ENCODE data around the gene ICAM1.

The ICAM1 gene

DNA sequence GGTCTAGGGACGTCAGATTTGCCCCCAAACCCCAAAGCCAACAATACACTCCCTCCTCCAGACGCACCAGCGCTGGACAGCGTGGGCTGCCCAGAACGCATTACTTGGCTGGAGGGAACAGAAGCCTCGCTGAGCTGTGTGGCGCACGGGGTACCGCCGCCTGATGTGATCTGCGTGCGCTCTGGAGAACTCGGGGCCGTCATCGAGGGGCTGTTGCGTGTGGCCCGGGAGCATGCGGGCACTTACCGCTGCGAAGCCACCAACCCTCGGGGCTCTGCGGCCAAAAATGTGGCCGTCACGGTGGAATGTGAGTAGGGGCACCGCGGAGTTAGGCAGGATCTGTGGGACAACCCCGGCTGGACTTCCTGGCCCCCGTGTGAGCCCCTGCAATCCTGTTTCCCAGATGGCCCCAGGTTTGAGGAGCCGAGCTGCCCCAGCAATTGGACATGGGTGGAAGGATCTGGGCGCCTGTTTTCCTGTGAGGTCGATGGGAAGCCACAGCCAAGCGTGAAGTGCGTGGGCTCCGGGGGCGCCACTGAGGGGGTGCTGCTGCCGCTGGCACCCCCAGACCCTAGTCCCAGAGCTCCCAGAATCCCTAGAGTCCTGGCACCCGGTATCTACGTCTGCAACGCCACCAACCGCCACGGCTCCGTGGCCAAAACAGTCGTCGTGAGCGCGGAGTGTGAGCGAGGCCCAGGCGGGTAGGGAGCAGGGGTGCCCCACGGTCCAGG is 22.9 kb downstream of the ICAM1 start:
- DNase-seq (ENCODE audit: low read depth): no peak

DNA sequence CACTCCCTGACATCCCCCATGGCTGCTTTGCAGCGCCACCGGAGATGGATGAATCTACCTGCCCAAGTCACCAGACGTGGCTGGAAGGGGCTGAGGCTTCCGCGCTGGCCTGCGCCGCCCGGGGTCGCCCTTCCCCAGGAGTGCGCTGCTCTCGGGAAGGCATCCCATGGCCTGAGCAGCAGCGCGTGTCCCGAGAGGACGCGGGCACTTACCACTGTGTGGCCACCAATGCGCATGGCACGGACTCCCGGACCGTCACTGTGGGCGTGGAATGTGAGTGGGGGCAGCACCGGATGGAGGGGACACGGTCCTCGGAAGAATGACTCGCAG is 23.4 kb downstream of the ICAM1 start:
- DNase-seq (ENCODE audit: low read depth): no peak

DNA sequence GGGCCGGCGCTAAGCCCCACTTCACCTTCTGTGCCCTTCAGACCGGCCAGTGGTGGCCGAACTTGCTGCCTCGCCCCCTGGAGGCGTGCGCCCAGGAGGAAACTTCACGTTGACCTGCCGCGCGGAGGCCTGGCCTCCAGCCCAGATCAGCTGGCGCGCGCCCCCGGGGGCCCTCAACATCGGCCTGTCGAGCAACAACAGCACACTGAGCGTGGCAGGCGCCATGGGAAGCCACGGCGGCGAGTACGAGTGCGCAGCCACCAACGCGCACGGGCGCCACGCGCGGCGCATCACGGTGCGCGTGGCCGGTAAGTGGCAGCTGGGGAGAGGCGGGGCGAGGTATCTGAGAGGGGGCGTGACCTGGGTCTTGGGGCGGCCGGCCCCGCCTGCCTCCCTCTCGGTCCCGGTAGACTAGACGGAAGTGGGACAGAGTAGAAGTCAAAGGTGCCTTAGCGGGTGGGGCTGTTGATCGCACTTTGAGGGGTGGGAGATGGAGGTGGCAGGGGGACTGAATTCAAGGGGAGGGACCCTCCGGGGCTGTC is 24.5 kb downstream of the ICAM1 start:
- DNase-seq (ENCODE audit: low read depth): no peak

DNA sequence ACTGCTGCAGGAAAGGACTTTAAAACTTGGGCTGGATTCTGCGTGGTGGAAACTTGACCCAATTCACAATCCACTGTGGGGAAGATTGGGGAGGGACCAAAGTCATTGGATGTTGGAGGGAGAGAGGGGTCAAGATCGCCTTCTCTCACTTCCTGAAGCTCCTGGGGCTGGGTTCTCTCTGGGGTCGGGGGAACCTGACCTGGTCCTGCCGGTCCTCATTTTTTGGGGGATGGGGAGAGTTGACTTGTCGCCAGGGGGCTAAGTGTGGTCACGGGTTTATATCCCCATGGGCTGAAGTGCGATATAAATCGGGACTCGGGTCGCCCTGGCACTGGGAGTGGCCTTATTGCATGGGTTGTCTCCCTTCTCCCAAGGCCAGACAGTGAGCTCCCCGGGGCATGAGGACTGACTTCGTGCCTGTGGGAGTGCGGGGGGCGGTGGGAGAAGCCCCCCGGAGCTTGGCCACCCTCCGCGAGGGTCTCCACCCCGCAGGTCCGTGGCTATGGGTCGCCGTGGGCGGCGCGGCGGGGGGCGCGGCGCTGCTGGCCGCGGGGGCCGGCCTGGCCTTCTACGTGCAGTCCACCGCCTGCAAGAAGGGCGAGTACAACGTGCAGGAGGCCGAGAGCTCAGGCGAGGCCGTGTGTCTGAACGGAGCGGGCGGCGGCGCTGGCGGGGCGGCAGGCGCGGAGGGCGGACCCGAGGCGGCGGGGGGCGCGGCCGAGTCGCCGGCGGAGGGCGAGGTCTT is 25.1 kb downstream of the ICAM1 start:
- DNase-seq (ENCODE audit: low read depth): no peak

DNA sequence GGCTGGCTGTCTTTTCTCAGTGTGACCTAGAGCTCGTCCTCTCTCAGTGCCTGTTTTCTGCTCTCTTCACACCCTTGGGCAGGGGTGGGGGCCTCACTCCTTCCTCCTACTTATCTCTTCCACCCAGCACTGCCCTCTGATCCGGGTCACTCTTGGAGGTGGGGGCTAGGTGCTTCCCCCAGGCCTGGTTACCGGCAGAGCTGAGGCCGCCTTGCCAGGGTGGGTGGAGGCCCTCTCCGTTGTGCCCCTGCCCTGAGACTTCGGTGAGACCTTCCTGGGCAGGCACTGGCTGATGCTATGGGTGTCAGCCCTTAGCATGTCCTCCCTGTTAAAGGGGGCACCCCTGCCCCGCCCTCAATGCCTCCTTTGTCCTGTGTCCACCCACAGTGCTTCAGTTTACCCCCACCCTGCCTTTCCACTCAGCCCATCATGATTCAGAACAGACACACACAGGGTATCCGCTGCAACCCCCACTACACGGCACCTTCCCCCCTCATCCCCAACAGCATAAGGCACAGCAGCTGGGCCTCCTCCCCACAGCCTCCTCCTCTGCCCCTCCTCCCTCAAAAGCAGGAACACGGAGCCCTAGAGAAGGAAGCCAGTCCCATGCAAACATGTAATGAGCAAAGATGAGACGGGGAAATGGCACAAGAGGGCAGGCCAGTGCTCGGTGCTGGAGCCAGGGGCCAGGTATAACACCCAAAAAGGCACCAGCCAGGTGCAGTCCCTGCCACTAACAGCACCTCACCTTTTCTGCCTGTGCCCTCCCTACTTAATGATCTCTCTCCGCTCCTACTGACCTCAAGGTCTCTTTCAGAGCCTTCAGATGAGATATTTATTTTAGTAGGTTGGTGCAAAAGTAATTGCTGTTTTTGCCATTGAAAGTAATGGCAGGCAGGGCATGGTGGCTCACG is 28.9 kb downstream of the ICAM1 start:
- DNase-seq (ENCODE audit: low read depth): no peak

DNA sequence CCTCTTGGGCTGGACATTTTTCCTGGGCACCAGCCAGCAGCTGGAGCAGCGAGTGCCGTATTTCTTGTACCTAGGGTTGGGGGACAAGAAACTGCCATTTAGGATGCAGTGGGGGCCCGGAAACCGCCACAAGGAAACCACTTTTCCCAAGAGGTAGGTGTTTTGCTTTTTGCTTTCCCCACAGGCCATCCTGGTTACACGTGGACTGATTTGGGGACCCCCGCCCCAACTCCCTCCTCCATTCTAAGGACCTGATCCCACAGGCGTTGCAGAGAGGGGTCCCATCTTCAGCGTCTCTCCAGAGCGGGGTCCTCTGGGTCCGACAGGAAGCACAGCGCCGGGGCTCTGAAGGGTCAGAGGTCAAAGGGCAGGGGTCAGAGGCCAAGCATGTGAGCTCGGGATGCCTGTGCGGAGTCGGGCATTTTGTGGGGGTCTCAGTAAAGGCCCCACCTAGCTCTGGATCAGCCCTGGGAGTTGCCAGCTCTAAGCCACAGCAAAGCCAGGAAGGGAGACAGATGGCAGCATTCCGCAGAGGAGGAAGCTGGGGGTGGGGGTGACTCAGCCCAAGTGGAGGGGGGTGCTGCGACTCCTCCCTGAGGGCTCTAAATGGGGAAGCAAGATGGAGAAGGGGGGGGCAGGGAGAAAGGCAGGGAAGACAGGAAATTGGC is 34.4 kb downstream of the ICAM1 start:
- DNase-seq (ENCODE audit: low read depth): no peak

DNA sequence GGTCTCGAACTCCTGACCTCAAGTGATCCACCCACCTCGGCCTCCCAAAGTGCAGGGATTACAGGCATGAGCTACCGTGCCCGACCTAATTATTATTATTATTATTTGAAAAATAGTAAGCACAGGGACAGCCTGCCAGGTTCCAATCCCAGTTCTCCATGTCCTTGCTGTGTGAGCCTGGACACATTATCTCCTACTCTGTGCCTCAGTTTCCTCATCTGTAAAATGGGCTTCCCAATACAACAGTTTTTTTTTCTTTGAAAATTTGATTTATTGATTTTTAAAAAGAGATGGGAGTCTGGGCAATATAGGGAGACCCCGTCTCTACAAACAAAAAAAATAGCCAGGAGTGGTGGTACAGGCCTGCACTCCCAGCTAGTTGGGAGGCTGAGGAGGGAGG is 35.4 kb downstream of the ICAM1 start:
- no peak for DNase-seq (ENCODE audit: low read depth)

DNA sequence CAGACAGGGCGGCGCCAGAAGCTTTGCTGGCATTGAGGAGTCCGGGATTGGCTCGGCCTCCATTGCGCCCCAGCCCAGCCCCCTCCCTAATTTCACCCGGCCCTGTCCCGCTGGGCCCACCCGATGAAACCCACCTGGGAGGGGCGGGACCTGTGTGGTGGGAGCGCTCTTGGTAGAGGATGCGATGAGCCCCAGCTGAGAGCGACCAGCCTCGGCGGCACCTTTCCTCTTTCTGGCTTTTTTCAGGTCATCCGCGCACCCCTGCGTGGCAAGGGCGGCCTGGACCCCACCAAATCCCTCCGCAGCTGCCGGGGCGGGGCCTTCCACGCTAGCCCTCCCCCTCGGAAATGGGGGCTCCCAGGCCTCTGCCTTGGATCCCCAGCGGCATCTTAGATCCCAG is 38.5 kb downstream of the ICAM1 start, which contains the start of gene ZGLP1:
Gene ZGLP1 (minus strand): TSS at position 393 of the 400 bp plus-strand sequence.
- DNase-seq (ENCODE audit: low read depth): no peak

DNA sequence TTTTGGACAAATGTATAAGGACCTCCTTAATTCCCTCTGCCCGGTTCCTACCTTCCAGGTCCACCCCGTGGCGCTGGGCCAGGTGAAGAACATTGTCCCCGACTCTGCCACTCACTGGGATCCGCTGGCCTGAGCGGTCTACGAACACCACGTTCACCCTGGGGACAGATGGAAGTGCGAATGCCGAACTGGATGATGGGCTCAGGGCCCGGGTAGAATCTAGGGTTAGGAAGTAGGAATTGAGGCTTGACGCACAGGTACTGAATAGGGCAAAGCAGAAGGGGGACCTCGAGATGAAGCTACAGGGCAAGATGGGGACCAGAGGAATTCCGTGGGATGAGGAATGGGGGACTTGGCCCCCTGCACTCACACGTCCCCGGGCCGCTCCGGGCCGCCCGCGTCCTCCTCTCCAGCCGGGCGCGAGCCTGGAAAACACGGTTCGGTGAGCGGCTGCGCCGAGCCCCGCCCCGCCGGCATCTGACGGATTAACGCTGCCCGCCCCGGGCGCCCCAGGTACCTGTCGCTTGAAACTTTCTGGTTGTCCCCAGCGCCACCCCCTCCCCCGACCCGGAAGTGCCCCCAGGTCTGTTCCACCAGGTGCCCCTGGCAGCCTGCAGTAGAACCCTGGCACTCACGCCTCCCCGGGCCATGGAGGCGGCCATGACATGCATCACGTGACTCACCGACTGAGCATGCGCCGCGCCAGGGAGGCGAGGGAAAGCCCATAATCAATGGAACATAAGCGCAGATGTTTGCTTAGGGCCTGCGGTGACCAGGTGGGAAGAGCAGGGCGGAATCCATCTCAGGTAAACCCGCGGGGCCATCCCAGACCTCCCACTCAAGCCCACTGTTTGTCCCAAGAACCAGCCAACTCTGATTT is 44.7 kb downstream of the ICAM1 start, which contains the start of gene FDX2:
Gene FDX2 (minus strand): TSS at position 681 of the 880 bp plus-strand sequence. CDS start 19 bp downstream, at position 662.
- DNase-seq (ENCODE audit: low read depth): no peak

DNA sequence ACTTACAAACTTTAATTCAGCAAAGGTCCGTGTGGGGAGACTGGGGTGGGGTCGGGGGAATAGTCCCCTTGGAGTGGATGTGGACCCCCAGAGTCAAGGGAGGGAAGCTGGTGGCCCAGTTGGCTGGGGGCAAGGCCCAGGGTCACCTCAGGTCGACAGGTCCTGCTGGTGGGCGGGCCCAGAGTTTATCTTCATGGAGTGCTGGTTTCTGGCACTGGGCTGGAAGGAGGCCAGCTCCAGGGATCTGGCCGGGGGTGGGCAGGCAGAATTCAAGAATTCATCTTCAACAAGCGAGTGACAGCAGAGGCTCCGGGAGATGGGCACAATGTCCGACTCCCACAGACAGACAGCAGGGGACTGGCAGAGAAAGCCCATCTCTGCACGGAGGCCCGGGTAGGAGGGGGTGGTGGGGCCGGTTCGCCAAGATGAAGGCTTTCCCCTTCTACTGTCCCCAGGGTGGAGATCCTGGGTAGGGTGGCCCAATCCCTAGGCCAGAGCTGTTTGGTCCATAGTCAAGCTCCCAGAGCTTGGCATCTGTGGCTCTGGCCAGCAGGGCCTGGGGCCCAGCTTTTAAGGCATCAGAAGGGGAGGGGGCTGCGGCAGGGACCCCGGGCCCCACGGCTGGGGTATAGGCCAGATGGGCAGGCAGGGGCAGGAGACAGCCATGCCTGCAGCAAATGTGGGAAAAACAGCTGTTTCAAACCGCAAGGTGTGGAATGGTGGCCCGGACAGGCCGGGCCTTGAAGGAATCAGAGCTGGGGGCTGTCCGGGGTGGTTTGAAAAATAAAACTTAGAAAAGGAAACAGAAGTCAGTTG is 45.5 kb downstream of the ICAM1 start:
- no peak for DNase-seq (ENCODE audit: low read depth)

DNA sequence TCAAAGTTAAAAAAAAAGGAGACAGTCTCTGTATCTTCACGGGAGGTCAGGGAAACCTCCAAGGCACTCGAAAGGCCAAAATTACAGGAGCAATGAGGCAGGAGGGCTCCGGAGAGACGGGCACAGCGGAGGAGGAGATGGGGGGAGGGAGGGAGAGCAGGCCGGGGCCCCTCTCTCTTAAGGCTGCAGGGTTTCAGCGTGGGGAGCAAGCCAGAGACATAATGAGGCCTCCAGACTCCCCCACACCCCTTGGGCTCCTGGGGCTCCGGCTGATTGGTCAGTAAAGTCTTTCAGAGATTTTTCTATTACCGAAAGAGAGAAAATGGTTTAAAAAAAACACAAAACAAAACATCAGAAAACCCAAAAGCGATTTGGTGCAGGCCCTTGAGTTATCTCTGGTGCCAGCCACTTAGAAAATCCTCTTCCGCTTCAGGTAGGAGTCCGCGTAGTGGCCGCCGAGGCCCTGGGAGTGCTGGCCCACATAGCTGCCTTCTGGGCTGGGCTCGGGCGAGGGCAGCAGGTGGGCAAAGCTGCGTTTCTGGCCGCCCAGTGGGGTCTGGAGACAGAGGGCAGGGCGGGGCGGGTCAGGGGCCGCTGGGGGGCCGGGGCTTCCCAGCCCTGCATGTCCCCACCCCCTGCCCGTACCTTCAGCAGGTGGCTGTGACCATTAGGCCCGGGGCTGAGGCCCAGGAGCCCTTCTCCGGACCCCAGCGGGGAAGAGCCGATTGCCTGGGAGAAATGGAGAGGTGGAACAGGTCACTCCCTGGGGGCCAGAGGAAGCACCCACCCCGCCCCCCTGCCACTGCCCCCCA is 46.3 kb downstream of the ICAM1 start:
- DNase-seq (ENCODE audit: low read depth): no peak

DNA sequence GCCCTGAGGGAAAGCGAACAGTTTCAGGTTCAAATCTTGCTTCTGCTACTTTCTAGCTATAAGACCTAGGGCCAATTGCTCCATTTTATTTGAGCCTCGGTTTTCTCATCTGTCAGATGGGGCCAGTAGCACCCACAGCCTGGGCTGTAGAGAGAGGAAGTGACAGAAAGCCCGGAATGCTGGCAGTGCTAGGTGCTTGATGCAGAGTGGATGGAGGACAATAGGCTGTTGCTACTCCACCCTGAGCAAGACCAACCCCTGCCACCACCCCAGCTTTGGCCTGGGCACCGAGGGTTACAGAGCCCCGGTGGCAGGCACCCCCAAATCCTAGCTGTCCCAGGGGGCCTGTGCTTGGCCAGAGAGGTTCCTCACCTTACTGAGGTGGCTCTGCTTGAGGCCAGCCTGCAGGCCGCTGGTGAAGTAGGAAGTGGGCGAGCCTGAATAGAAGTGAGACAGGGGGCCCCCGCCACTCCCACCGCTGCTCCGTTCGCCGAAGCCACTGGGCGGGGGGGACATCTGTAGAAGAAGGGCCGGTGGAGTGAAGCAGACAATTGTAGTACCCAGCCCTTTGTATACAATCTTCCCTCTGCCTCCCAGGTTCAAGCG is 47.0 kb downstream of the ICAM1 start:
- DNase-seq (ENCODE audit: low read depth): no peak

DNA sequence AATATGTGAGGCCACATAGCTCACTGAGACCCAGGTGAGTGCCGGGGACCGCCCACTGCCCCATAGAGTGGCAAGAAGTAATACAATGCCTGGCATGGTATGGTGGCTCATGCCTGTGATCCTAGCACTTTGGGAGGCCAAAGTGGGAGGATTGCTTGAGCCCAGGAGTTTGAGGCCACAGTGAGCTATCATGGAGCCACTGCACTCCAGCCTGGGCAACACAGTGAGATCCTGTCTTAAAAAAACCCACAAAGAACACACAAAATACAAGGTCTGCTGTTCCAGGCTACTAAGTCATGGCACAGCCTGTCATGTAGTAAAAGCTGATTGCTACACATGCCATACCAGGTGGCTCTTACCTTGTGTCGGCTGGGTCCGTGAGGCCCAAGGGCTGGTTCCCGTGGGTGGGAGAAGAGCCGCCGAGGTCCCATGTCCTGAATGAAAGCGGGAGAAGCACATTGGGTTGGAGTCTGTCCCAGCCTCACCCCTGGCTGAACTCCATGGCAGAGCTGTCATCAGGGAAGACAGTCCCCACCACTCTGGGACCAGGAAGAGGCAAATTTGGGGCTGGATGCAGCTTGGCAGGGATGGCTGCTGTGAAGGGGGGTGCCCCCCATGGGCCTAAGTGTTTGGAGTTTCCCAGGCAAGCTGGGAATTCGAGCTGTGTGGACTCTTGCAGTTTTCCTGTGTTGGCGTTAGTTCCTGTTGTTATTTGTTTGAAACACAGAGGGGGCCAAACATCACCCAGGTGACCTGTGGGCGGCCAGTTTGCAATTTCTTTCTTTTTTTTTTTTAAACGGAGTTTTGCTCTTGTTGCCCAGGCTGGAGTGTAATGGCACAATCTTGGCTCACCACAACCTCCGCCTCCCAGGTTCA is 48.1 kb downstream of the ICAM1 start:
- no peak for DNase-seq (ENCODE audit: low read depth)

DNA sequence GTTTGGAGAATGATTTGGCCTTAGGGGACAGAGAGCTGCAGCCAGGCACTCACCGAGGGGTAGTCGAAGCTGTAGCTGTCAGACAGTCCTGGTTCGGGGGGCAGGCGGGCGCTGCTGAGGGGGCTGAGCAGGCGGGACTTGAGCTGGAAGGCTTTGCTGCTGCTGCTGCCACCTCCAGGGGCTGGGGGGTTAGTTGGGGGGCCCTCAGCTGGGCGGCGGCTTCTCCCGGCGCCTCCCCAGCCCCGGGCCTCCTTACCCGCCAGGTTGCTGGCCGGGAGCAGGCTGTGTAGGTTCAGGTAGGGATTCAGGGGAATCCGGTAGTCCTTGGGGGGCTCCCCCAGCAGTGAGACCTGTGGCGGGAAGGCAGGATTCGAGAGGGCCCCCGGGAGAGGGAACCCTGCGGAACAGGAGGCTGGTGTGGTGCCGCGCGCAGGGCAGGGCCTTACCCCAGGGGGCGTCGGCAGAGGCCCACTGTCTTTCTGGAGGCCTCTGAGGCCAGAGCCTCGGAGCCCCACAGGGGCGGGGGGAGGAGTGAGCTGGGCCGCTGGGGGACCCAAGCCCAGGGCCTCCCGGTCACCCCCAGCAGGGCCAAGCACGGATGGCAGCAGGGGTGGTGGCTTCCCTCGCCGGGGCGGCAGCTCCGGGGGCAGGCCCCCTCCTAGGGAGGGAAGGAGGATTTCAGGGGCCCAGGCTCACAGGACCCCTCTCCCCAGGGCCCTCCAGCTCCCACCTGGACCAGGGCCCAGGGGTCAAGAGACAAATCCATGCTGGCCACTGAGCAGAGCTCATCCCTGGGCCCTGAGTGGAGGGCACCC is 49.9 kb downstream of the ICAM1 start:
- DNase-seq (ENCODE audit: low read depth): no peak

DNA sequence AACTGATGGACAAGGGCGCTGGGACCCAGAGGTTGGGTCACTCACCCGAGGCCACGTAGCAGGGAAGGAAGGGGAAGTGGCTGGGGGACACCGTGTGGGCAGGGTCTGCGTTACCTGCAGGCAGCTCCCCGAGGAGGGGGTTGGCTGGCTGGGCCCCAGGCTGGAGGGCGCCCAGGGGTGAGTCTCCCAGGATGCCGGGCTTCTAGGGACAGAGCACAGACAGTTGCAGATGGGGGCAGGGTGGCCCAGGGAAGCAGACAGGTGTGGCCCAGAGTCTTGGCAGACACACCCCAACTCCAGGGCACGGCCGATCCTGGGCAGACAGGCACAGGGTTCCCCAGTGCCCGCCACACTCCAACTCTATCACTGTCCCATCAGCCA is 50.5 kb downstream of the ICAM1 start:
- DNase-seq (ENCODE audit: low read depth): no peak
